ENCODE data around the gene COMMD6.
"Not testable (repeated sequence)": the region's sequence is repeated elsewhere in the genome, so short reads cannot be mapped to it uniquely, and the experiment has no call there.

COMMD6 gene

GRCh38 chr13:75549262-75550158, 11.9 kb upstream of the COMMD6 start, which contains the start of gene UCHL3:
Gene UCHL3 (plus strand): TSS chr13:75549791. CDS start chr13:75549821, 30 bp downstream.
- peak; percentile 97 to 98 for DNase-seq
- peak; percentile 73 for TF ChIP-seq POLR2A (IDR thresholded peaks at IDR 0.05; ENCODE audit: low read length)
- TF ChIP-seq GATA1 (IDR thresholded peaks at IDR 0.05; ENCODE audit: low read depth, low read length), result no peak

DNA sequence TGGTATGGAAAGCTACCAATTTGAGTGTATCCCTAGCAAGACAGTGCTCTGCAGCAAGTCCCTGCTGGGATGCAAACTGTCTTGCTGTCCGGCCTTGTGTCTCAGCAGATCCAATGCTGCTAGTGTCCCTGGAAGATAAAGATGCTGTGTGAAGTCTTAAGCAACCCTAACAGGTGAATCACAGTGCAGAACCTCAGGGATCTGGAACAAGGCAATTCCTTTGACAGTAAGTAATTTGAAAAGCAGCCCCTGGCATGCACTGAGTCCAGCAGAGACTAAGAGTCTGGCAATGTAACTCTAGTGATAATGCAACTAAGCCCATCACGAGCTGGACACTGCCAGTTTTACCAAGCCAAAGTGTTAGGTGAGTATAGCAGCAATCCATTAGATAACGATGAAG, 10.3 kb upstream of the COMMD6 start:
- TF ChIP-seq GATA1 (IDR thresholded peaks at IDR 0.05; ENCODE audit: low read depth, low read length) (no peak), POLR2A (IDR thresholded peaks at IDR 0.05; ENCODE audit: low read length) (no peak)
- no peak for DNase-seq

DNA sequence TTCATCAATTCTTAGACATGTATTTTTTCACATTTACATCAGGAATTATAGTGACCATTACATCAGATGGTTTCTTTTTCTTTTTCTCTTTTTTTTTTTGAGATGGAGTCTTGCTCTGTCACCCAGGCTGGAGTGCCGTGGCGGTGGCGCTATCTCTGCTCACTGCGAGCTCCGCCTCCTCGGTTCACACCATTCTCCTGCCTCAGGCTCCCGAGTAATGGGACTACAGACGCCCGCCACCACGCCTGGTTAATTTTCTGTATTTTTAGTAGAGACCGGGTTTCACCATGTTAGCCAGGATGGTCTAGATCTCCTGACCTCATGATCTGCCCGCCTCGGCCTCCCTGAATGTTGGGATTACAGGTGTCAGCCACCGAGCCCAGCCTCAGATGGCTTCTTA, 7.7 kb upstream of the COMMD6 start:
- not testable (repeated sequence) for DNase-seq

DNA sequence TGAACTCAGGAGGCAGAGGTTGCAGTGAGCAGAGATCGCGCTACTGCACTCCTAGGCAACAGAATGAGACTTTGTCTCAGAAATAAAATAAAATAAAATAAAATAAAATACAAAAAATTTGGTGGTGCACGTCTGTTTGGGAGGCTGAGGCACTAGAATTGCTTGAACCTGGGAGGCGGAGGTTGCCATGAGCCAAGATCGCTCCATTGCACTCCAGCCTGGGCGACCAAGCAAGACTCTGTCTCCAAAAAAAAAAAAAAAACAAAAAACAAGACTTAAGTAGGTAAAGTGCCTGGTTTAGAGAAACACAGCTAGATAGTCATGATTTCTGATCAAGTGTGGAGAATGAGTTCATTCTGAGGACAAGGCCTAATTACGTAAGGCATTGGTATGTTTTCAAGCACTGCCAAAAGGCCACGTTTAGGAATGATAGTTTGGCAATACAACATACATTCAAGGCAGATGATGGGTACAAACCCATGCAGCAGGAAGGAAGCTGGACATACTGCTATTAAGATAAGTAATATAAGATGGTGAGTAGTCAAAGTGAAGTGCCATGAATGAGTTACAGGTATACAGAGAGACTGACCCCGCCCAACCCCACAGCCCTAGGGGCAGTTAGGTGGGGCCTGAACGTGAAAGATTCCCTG, 7.2 kb upstream of the COMMD6 start:
- TF ChIP-seq GATA1 (IDR thresholded peaks at IDR 0.05; ENCODE audit: low read depth, low read length) (no peak), POLR2A (IDR thresholded peaks at IDR 0.05; ENCODE audit: low read length) (no peak)
- no peak for DNase-seq

GRCh38 chr13:75541961-75542360, 4.3 kb upstream of the COMMD6 start:
- no peak for DNase-seq
- no peak for TF ChIP-seq POLR2A (IDR thresholded peaks at IDR 0.05; ENCODE audit: low read length)
- TF ChIP-seq GATA1 (IDR thresholded peaks at IDR 0.05; ENCODE audit: low read depth, low read length), result no peak

DNA sequence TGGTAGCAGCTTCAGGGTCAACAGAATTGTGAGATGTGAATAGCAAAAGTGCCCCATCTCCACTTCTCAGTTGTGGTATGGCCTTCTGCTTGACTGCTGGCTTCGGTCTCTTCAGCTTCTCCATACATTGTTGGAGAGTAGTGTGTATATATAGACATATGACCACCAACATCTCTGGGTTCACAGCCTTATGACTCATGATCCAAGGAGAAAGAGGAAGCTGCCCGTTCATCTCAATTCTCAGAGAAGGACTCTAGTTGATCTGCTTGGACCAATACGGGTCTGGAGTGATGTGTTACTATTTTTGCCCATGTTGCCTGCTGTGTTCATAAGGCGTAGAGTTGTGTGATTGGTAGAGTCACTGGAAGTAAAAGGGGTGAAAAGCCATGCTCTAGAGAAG, 3.6 kb upstream of the COMMD6 start:
- DNase-seq, result no peak
- TF ChIP-seq POLR2A (IDR thresholded peaks at IDR 0.05; ENCODE audit: low read length) (no peak), GATA1 (IDR thresholded peaks at IDR 0.05; ENCODE audit: low read depth, low read length) (no peak)

GRCh38 chr13:75533861-75534260, 3.8 kb downstream of the COMMD6 start:
- no peak for TF ChIP-seq GATA1 (IDR thresholded peaks at IDR 0.05; ENCODE audit: low read depth, low read length)
- no peak for TF ChIP-seq POLR2A (IDR thresholded peaks at IDR 0.05; ENCODE audit: low read length)

DNA sequence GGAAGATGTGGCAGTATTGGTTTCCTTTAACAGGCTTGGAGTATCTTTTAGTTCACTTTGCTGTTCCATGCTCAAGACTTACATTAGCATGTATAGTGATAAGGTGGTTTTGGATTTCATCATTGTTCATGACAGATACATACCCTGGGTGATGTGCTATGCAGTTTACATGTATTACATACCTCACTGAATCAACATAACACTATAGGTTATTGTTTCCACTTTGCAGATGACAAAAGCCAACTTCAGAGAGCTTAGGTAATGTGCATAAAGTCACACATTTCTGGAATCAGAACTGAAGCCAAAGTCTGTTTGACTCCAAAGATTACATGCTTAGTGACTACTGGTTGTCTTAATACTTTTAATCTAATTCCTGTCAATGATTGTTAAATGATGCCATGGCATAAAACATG, 7.1 kb downstream of the COMMD6 start:
- no peak for DNase-seq
- TF ChIP-seq POLR2A (IDR thresholded peaks at IDR 0.05; ENCODE audit: low read length), result no peak
- TF ChIP-seq GATA1 (IDR thresholded peaks at IDR 0.05; ENCODE audit: low read depth, low read length), result no peak

More at GRCh38 chr13:75533861-75534260, 3.8 kb downstream of the COMMD6 start:
- no peak for DNase-seq

DNA sequence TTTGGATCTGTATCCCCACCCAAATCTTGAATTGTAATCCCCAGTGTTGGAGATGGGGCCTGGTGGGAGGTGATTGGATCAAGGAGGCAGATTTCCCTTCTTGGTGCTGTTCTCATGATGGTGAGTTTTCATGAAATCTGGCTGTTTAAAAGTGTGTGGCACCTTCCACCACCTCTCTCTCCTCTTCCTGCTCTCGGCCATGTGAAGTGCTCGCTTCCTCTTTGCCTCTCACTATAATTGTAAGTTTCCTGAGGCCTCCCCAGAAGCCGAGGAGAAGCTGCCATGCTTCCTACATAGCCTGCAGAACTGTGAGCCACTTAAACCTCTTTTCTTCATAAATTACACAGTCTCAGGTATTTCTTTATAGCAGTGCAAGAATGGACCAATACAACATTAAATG, 15.7 kb downstream of the COMMD6 start:
- TF ChIP-seq POLR2A (IDR thresholded peaks at IDR 0.05; ENCODE audit: low read length), result no peak
- no peak for TF ChIP-seq GATA1 (IDR thresholded peaks at IDR 0.05; ENCODE audit: low read depth, low read length)
- no peak for DNase-seq

- TF ChIP-seq GATA1 (IDR thresholded peaks at IDR 0.05; ENCODE audit: low read depth, low read length), result no peak
- TF ChIP-seq POLR2A (IDR thresholded peaks at IDR 0.05; ENCODE audit: low read length), result no peak
- no peak for DNase-seq
Observed at GRCh38 chr13:75518439-75519088, 19.1 kb downstream of the COMMD6 start.

GRCh38 chr13:75514080-75514995, 23.3 kb downstream of the COMMD6 start:
- no peak for DNase-seq

GRCh38 chr13:75513271-75513670, 24.4 kb downstream of the COMMD6 start:
- no peak for TF ChIP-seq GATA1 (IDR thresholded peaks at IDR 0.05; ENCODE audit: low read depth, low read length)
- TF ChIP-seq POLR2A (IDR thresholded peaks at IDR 0.05; ENCODE audit: low read length), result no peak
- DNase-seq, result no peak

More at GRCh38 chr13:75514080-75514995, 23.3 kb downstream of the COMMD6 start:
- TF ChIP-seq POLR2A (IDR thresholded peaks at IDR 0.05; ENCODE audit: low read length), result no peak

DNA sequence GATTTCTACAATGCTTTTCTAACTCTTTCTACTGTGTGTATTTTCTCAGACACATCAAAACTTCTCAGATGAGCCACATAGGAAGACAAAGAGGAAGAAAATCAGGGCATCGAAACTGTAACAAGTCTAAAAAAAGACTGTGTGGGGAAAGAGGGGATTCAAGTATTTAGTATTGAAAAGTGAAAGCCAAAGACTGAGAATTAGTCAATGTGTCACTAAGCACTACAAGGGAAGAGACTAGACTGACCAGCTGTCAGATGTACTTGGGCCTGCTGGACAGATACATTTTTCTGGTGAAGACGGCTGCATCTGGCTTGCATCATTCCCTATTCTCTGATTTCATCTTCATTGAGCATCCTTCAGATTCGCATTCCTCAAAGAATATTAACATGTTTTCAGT, 25.4 kb downstream of the COMMD6 start:
- DNase-seq, result no peak

More for the DNA sequence above, 25.4 kb downstream of the COMMD6 start:
- TF ChIP-seq POLR2A (IDR thresholded peaks at IDR 0.05; ENCODE audit: low read length) (no peak), GATA1 (IDR thresholded peaks at IDR 0.05; ENCODE audit: low read depth, low read length) (no peak)
